Neural cell (in vitro differentiated cells): ENCODE results near the gene GPHN. TPM values are rescaled to one million over a fixed set of nuclear protein-coding genes. Genes with fewer than 3 reads are reported as not detected.

Experiments
- H2AFZ ChIP-seq: fragments of 200-600, 300-800 bp; sonication (generic), shearing (Covaris generic); 2 replicates; pipeline ENCODE4 v1.6.0; 2014; ENCODE audit warnings: low read depth, mild to moderate bottlenecking, antibody characterized with exemption, low read length, moderate library complexity
- H3F3A ChIP-seq: fragments of 200-600 bp; shearing (Covaris generic); 2 replicates; pipeline ENCODE4 v1.6.1; 2016; ENCODE audit warnings: mild to moderate bottlenecking, moderate library complexity, mixed read lengths, antibody characterized with exemption, low read length; ENCODE audit not compliant: insufficient read depth, poor library complexity, severe bottlenecking
- H3K27ac ChIP-seq: fragments of 200-600, 300-800 bp; sonication (generic), shearing (Covaris generic); 2 replicates; pipeline ENCODE4 v1.5.1; 2014; ENCODE audit warnings: mild to moderate bottlenecking, low read length, moderate library complexity
- H3K27me3 ChIP-seq: fragments of 300-800, 200-600 bp; sonication (generic), shearing (Covaris generic); 2 replicates; pipeline ENCODE4 v1.6.0; 2014; ENCODE audit warnings: mild to moderate bottlenecking, low read depth, low read length, moderate library complexity; ENCODE audit not compliant: insufficient read depth
- H3K36me3 ChIP-seq: fragments of 300-800, 200-600 bp; sonication (generic), shearing (Covaris generic); 2 replicates; pipeline ENCODE4 v1.5.1; 2014; ENCODE audit warnings: mild to moderate bottlenecking, antibody characterized with exemption, low read length, moderate library complexity; ENCODE audit not compliant: insufficient read depth
- H3K4me2 ChIP-seq: fragments of 300-800, 200-600 bp; sonication (generic), shearing (Covaris generic); 2 replicates; pipeline ENCODE4 v1.6.0; 2014; ENCODE audit warnings: mild to moderate bottlenecking, low read length
- H3K4me3 ChIP-seq: fragments of 300-800, 200-600 bp; sonication (generic), shearing (Covaris generic); 2 replicates; pipeline ENCODE4 v1.5.1; 2014; ENCODE audit warnings: mild to moderate bottlenecking, low read length, moderate library complexity
- H3K79me2 ChIP-seq: fragments of 200-600 bp; shearing (Covaris generic); replicated peaks from 2 replicates; pipeline ENCODE4 v1.6.0; 2014; ENCODE audit warnings: mild to moderate bottlenecking, low read length, moderate library complexity; ENCODE audit not compliant: insufficient read depth
- H3K9ac ChIP-seq: fragments of 300-800, 200-600 bp; sonication (generic), shearing (Covaris generic); 2 replicates; pipeline ENCODE4 v1.6.1; 2016; ENCODE audit warnings: mild to moderate bottlenecking, low read length, mixed read lengths
- H3K9me2 ChIP-seq: fragments of 200-600 bp; shearing (Covaris generic); 2 replicates; pipeline ENCODE4 v1.6.1; 2016; ENCODE audit warnings: mild to moderate bottlenecking, low read length, mixed read lengths; ENCODE audit not compliant: insufficient read depth
- H3K9me3 ChIP-seq: fragments of 200-600, 300-800 bp; sonication (generic), shearing (Covaris generic); 2 replicates; pipeline ENCODE4 v1.6.1; 2016; ENCODE audit warnings: mild to moderate bottlenecking, mixed run types, low read length, moderate library complexity, mixed read lengths
- H4K20me1 ChIP-seq: fragments of 200-600 bp; shearing (Covaris generic); 2 replicates; pipeline ENCODE4 v1.6.1; 2016; ENCODE audit warnings: mild to moderate bottlenecking, mixed run types; ENCODE audit not compliant: insufficient read depth
- EP300 ChIP-seq: fragments of 450-650 bp; conservative IDR thresholded peaks from 2 replicates; pipeline ENCODE4 v1.6.1; 2014; ENCODE audit warnings: antibody characterized with exemption, mild to moderate bottlenecking, moderate library complexity; ENCODE audit not compliant: poor library complexity, severe bottlenecking
- EZH2 ChIP-seq: fragments of 200-600, 300-800 bp; shearing (Covaris generic), sonication (generic); IDR thresholded peaks from 2 replicates; pipeline ENCODE4 v1.6.1; 2014; ENCODE audit warnings: antibody characterized with exemption, low read length, borderline replicate concordance, mild to moderate bottlenecking; ENCODE audit not compliant: insufficient read depth, poor library complexity, severe bottlenecking
- MXI1 ChIP-seq: fragments of 450-650 bp; conservative IDR thresholded peaks from 2 replicates; pipeline ENCODE4 v1.6.1; 2014; ENCODE audit warnings: antibody characterized with exemption, mild to moderate bottlenecking; ENCODE audit not compliant: poor library complexity, severe bottlenecking
- POLR2AphosphoS5 ChIP-seq: IDR thresholded peaks from 2 replicates; pipeline ENCODE4 v1.6.1; 2012
- RAD21 ChIP-seq: fragments of 450-650 bp; conservative IDR thresholded peaks from 2 replicates; pipeline ENCODE4 v1.6.1; 2014; ENCODE audit warnings: antibody characterized with exemption, mild to moderate bottlenecking, moderate library complexity
- REST ChIP-seq: IDR thresholded peaks from 2 replicates; pipeline ENCODE4 v1.6.1; 2012; ENCODE audit warnings: borderline replicate concordance
- SMC3 ChIP-seq: fragments of 450-650 bp; conservative IDR thresholded peaks from 2 replicates; pipeline ENCODE4 v1.6.1; 2014; ENCODE audit warnings: antibody characterized with exemption, mild to moderate bottlenecking, moderate library complexity; ENCODE audit not compliant: poor library complexity
- TAF1 ChIP-seq: IDR thresholded peaks from 2 replicates; pipeline ENCODE4 v1.6.1; 2012; ENCODE audit warnings: low read depth
- polyA plus RNA-seq: library from polyadenylated mRNA; depleted of rRNA; stranded (reverse); fragments of >200 nt; gene quantifications from 2 replicates; pipeline ENCODE4 v1.2.3, GENCODE V29; 2014
- TF ChIP-seq, protein P1 (sequence below): fragments of 450-650 bp; IDR thresholded peaks from 2 replicates; pipeline ENCODE4 v1.5.1; 2014; ENCODE audit warnings: antibody characterized with exemption, mild to moderate bottlenecking, moderate library complexity; ENCODE audit not compliant: poor library complexity, severe bottlenecking

The GPHN gene
- polyA plus RNA-seq, 1 donor from 2014 or later: 135 TPM

DNA sequence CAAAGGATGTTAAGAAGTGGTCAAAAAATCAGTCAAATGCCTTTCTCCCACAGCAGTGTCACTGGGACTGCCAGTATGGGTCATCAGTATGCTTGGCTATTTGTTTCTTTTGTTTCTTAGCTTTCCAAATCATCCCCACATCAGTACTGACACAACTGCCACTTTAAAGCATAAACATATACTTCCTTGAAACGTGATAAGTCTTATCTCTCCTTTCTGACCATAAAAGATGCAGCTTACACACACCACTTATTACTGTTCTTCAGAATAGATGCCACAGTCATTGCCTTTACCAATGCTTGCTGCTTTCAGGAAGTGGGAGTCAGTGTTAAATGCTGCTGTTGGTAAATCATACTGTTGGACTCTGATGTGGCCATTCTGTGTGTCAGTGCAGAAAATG, 662.7 kb downstream of the GPHN start:
- H3F3A ChIP-seq: no peaks in the 10 kb centered on the region
- no peak overlapping the region for H3K27ac ChIP-seq
- no peak overlapping the region for H3K4me2 ChIP-seq
- H3K36me3 ChIP-seq: peaks cover 8% of the 10 kb centered on the region
- H3K9ac ChIP-seq: no peak overlapping the region
- H3K79me2 ChIP-seq: no peaks in the 10 kb centered on the region
- no peaks in the 10 kb centered on the region for H3K27me3 ChIP-seq
- TF ChIP-seq RAD21 (no peak), EZH2 (no peak), TAF1 (no peak), SMC3 (no peak), EP300 (no peak), MXI1 (no peak), POLR2AphosphoS5 (no peak), REST (no peak)
- TF ChIP-seq, protein P1, sequence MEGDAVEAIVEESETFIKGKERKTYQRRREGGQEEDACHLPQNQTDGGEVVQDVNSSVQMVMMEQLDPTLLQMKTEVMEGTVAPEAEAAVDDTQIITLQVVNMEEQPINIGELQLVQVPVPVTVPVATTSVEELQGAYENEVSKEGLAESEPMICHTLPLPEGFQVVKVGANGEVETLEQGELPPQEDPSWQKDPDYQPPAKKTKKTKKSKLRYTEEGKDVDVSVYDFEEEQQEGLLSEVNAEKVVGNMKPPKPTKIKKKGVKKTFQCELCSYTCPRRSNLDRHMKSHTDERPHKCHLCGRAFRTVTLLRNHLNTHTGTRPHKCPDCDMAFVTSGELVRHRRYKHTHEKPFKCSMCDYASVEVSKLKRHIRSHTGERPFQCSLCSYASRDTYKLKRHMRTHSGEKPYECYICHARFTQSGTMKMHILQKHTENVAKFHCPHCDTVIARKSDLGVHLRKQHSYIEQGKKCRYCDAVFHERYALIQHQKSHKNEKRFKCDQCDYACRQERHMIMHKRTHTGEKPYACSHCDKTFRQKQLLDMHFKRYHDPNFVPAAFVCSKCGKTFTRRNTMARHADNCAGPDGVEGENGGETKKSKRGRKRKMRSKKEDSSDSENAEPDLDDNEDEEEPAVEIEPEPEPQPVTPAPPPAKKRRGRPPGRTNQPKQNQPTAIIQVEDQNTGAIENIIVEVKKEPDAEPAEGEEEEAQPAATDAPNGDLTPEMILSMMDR: no peak
- H3K9me2 ChIP-seq: no peaks in the 10 kb centered on the region
- H3K4me3 ChIP-seq: no peak overlapping the region
- H4K20me1 ChIP-seq: no peaks in the 10 kb centered on the region
- no peak overlapping the region for H2AFZ ChIP-seq
- H3K9me3 ChIP-seq: peaks cover 6% of the 10 kb centered on the region

DNA sequence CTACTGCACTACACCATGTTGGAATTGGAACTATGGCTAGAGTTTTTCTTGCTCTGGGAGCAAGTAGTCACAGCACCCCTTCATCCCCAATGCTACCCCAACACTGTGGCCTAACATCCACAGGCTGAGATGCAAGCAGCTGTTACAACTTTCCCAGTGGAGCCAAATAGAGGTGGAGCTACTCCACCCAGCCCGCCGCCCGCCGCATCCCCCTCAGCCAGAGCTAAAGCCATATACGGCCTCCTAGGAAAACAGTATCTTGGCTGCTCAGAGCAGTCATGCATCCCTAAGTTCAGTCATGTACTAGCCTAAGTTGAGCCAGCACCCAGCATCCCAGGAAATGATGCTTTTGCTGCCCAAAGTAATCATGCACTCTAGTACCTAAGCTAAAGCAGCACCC, 664.1 kb downstream of the GPHN start:
- Histone ChIP-seq H3K27ac (no peak overlapping the region), H3K9me3 (peaks cover 6% of the 10 kb centered on the region), H3K4me3 (no peak overlapping the region), H3K9me2 (no peaks in the 10 kb centered on the region), H2AFZ (no peak overlapping the region), H3K4me2 (no peak overlapping the region), H4K20me1 (no peaks in the 10 kb centered on the region), H3K9ac (no peak overlapping the region), H3K79me2 (no peaks in the 10 kb centered on the region), H3F3A (no peaks in the 10 kb centered on the region), H3K27me3 (no peaks in the 10 kb centered on the region), H3K36me3 (peaks cover 8% of the 10 kb centered on the region)
- TF ChIP-seq RAD21 (no peak), EP300 (no peak), REST (no peak), POLR2AphosphoS5 (no peak), MXI1 (no peak)
- TF ChIP-seq, protein P1: no peak
